ENCODE data around the gene MSANTD2.

MSANTD2 gene

DNA sequence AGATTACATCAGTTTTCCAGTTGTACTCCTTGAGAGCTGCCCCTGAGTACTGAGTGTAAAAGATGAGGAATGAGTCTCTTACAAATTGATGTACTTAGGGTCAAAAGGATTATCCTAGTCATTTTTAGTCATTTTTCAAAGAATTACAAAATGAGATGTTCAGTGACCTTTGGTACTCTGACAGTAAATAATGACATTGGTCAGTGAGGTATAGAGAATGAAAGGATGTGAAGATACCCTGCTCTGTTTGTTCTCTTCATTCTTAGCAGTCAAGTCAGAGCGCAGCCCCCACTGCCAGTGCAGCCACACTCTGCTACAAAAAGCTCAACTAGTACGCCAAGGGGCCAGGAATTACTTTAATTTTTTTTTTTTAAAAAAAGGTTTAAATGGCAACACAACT lies 34.0 kb downstream of the MSANTD2 start:
- no peak overlapping the region for H3K9ac ChIP-seq (ENCODE audit: low read length)
- peaks cover 5% of the 10 kb centered on the region for H3K4me1 ChIP-seq (ENCODE audit: control insufficient read depth, low read depth, low read length)
- no peak overlapping the region for H3K27ac ChIP-seq (ENCODE audit: low read length)
- no peaks in the 10 kb centered on the region for H3K9me3 ChIP-seq (ENCODE audit: control insufficient read depth, low read depth, low read length)
- peaks cover 24% of the 10 kb centered on the region for H3K27me3 ChIP-seq (ENCODE audit: control insufficient read depth, insufficient read depth, low read length)
- no peak overlapping the region for H3K4me3 ChIP-seq (ENCODE audit: low read length)
- peaks cover 18% of the 10 kb centered on the region for H3K36me3 ChIP-seq (ENCODE audit: control insufficient read depth, low read depth, low read length)

DNA sequence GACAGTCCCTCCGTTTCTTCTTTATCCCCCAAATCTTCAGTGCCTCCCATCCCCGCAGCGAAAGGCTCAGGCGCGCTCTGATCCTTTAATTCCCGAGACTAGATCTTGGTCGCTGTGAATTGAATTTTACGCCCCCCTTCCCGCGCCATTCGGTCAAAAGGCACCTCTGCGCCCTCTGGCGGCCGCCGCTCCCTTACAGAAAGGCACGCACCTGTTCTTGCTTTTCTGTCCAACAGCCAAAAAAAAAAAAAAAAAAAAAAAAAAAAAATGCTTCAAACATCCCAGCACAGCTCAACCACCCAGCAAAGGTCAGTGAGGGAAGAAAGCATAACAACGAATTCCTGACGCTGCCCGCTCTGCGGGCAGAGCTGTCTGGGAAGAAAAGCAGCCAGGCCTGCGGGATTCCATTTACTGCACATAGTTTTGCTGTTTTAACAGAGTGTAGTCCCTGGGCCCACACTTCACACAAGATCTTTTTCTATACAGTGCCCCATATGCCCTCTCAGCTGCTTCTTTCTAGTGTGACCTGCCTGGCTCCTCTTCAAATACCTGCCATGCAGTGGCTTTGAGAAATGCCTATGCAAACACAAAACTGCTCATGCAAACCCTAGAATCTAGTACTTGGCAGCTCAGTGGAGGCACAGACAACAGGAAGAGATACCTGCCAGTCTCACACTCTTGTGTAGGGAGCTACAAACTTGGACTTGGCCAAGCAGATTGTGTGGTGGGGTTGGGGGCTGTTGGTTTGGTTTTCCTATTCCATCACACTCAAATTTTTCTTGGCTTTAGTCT lies 36.9 kb downstream of the MSANTD2 start:
- Histone ChIP-seq H3K27ac (ENCODE audit: low read length) (no peak overlapping the region), H3K4me3 (ENCODE audit: low read length) (peak overlapping the region; percentile 53), H3K4me1 (ENCODE audit: control insufficient read depth, low read depth, low read length) (peaks cover 12% of the 10 kb centered on the region), H3K9me3 (ENCODE audit: control insufficient read depth, low read depth, low read length) (no peaks in the 10 kb centered on the region), H3K9ac (ENCODE audit: low read length) (no peak overlapping the region), H3K36me3 (ENCODE audit: control insufficient read depth, low read depth, low read length) (peaks cover 12% of the 10 kb centered on the region), H3K27me3 (ENCODE audit: control insufficient read depth, insufficient read depth, low read length) (peaks cover 52% of the 10 kb centered on the region)

DNA sequence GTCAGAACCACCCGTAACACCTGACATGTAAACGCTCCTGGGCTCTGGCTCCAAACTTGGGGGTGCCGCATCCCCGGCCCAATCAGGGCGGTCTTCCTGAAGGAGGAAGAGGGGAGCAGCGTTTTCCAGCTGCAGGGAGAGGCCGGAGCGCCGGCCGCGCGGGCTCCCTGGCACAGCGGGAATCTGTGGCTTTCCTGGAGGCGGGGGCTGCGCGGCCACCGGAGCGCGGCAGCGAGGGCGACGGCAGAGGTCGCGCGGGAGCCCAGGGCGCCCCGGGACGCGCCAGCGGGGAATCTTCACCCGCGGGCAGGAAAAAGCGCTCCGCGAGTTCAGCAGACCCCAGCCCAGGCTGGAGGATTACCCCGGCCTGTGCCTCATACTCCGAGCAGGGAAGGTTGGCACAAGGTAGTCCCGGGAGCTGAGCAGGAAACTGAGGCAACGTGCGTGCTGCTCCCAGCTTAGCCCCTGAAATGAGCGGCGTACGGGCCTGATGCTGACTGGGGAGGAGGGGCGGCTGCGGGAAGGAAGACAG lies 37.5 kb downstream of the MSANTD2 start:
- Histone ChIP-seq H3K9ac (ENCODE audit: low read length) (no peak overlapping the region), H3K4me3 (ENCODE audit: low read length) (peak overlapping the region; percentile 53), H3K4me1 (ENCODE audit: control insufficient read depth, low read depth, low read length) (peaks cover 12% of the 10 kb centered on the region), H3K9me3 (ENCODE audit: control insufficient read depth, low read depth, low read length) (no peaks in the 10 kb centered on the region), H3K27ac (ENCODE audit: low read length) (no peak overlapping the region), H3K36me3 (ENCODE audit: control insufficient read depth, low read depth, low read length) (peaks cover 10% of the 10 kb centered on the region), H3K27me3 (ENCODE audit: control insufficient read depth, insufficient read depth, low read length) (peaks cover 58% of the 10 kb centered on the region)

DNA sequence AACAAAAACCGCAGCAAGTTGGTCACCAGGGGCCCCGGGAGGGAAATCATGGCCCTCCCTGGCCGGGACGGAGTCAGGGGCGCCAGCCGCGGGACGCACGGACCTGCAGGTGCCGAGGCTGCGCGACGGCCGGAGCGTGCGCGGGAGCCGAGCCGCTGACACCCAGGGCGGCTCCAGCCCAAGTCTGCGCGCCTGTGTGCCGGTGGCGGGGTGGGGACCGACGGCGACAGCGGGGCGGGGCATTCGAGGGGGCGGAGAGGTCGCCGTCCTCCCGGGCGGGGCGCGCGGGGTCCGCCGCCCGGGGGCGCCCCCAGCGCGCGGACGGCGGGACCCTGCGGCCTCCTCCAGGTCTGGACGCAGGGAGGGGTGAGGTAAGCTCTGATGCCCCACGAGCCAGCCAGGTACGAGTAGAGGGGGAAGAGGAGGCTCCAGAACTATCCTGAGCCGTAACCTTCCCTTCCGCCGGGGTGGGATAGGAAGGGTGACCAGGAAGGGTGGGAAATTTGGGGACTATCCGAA lies 38.0 kb downstream of the MSANTD2 start, which contains the start of gene ESAM:
ESAM (minus strand) TSS at position 186 of the 519 bp plus-strand sequence; CDS start at position 50, 136 bp downstream.
- peaks cover 12% of the 10 kb centered on the region for H3K4me1 ChIP-seq (ENCODE audit: control insufficient read depth, low read depth, low read length)
- peak within 1 kb of the TSS; percentile 53 for H3K4me3 ChIP-seq (ENCODE audit: low read length)
- H3K27me3 ChIP-seq (ENCODE audit: control insufficient read depth, insufficient read depth, low read length) = peaks cover 64% of the 10 kb centered on the region
- no peak within 1 kb of the TSS for H3K27ac ChIP-seq (ENCODE audit: low read length)
- H3K36me3 ChIP-seq (ENCODE audit: control insufficient read depth, low read depth, low read length) = peaks cover 5% of the 10 kb centered on the region
- no peaks in the 10 kb centered on the region for H3K9me3 ChIP-seq (ENCODE audit: control insufficient read depth, low read depth, low read length)
- H3K9ac ChIP-seq (ENCODE audit: low read length) = no peak within 1 kb of the TSS

DNA sequence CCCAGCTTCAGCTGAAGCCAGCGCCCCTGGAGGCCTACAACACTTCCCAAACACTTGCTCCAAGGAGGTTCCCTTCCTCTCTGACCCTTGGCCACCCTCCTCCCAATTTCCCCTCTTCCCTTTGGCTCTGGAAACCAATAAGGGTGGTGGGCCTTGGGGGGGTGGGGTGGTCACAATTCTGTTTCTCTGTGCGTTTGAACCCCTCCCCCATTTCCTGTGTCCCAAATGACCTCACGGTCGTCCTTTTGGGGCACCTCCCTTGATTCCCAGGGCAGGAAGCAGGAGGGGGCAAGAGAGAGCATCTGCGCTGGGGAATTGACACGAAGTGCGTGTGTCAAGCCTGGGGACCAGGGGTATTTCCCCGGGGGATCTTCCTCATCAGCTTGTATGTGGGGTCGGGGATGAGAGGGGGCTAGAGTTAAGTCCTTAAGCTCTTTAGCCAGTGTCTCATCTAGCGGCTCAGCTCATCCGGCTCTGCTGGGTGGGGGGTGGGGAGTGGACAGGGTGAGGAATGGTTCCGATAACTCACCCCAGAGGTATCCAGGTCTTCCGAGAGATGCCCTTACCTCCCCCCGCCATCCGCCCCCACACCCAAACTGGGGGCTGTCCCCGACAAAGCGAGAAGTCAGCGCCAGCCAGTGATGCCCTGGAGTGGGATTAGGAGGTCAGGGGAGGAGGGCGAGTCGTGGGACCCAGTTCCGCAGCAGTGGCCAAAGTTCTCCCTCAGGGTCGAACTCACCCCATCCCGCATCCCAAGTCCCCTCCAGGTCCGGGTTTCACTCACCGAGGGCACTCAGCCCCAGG lies 38.7 kb downstream of the MSANTD2 start:
- Histone ChIP-seq H3K27ac (ENCODE audit: low read length) (no peak overlapping the region), H3K4me1 (ENCODE audit: control insufficient read depth, low read depth, low read length) (peaks cover 12% of the 10 kb centered on the region), H3K4me3 (ENCODE audit: low read length) (peak overlapping the region; percentile 53), H3K27me3 (ENCODE audit: control insufficient read depth, insufficient read depth, low read length) (peaks cover 70% of the 10 kb centered on the region), H3K36me3 (ENCODE audit: control insufficient read depth, low read depth, low read length) (no peaks in the 10 kb centered on the region), H3K9me3 (ENCODE audit: control insufficient read depth, low read depth, low read length) (no peaks in the 10 kb centered on the region), H3K9ac (ENCODE audit: low read length) (no peak overlapping the region)

DNA sequence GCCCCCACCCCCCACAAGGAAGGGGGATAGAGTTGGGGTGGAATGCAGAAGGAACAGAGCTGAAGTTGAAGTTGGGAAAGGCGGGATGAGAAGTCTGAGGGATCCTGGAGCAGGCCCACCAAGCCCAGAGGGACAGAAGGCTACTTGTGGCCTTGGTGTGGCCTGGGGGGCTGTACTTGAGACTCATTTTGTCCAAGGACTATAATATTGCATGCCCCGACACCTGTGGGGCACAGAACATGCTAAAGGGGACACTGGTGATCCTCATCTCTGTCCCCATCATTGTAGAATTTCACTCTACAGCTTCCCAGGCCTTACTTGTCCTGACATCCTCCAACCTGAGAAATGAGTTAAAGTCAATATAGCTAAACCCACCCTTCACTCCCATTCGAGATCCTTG lies 39.4 kb downstream of the MSANTD2 start:
- Histone ChIP-seq H3K27me3 (ENCODE audit: control insufficient read depth, insufficient read depth, low read length) (peaks cover 77% of the 10 kb centered on the region), H3K4me3 (ENCODE audit: low read length) (no peak overlapping the region), H3K27ac (ENCODE audit: low read length) (no peak overlapping the region), H3K36me3 (ENCODE audit: control insufficient read depth, low read depth, low read length) (no peaks in the 10 kb centered on the region), H3K9ac (ENCODE audit: low read length) (no peak overlapping the region), H3K9me3 (ENCODE audit: control insufficient read depth, low read depth, low read length) (no peaks in the 10 kb centered on the region), H3K4me1 (ENCODE audit: control insufficient read depth, low read depth, low read length) (peaks cover 12% of the 10 kb centered on the region)

DNA sequence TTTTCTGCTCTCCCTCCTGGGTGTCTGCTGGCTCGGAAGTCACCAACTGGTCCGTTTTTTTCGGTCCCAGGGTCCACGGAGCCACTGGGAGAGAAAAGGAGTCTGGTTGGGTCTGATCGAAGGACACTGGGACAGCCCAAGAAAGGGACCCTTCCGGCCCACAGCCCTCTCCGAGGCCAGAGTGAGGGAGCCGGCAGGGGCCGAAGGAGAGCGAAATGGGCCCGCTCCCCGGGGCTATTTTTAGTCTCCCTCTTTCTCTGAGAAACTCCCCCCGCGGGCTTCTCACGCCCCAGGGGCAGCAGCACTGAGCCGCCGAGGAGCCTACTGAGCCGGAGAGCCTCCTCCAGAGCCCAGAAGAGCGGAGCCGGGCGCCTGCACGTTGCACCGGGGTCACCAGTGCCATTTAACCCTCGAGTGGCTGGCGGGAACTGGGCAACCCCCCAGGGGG lies 40.0 kb downstream of the MSANTD2 start:
- no peak overlapping the region for H3K27ac ChIP-seq (ENCODE audit: low read length)
- peaks cover 83% of the 10 kb centered on the region for H3K27me3 ChIP-seq (ENCODE audit: control insufficient read depth, insufficient read depth, low read length)
- H3K4me1 ChIP-seq (ENCODE audit: control insufficient read depth, low read depth, low read length) = peaks cover 12% of the 10 kb centered on the region
- H3K9ac ChIP-seq (ENCODE audit: low read length) = no peak overlapping the region
- H3K9me3 ChIP-seq (ENCODE audit: control insufficient read depth, low read depth, low read length) = no peaks in the 10 kb centered on the region
- H3K4me3 ChIP-seq (ENCODE audit: low read length) = peak overlapping the region; percentile 62
- H3K36me3 ChIP-seq (ENCODE audit: control insufficient read depth, low read depth, low read length) = no peaks in the 10 kb centered on the region

DNA sequence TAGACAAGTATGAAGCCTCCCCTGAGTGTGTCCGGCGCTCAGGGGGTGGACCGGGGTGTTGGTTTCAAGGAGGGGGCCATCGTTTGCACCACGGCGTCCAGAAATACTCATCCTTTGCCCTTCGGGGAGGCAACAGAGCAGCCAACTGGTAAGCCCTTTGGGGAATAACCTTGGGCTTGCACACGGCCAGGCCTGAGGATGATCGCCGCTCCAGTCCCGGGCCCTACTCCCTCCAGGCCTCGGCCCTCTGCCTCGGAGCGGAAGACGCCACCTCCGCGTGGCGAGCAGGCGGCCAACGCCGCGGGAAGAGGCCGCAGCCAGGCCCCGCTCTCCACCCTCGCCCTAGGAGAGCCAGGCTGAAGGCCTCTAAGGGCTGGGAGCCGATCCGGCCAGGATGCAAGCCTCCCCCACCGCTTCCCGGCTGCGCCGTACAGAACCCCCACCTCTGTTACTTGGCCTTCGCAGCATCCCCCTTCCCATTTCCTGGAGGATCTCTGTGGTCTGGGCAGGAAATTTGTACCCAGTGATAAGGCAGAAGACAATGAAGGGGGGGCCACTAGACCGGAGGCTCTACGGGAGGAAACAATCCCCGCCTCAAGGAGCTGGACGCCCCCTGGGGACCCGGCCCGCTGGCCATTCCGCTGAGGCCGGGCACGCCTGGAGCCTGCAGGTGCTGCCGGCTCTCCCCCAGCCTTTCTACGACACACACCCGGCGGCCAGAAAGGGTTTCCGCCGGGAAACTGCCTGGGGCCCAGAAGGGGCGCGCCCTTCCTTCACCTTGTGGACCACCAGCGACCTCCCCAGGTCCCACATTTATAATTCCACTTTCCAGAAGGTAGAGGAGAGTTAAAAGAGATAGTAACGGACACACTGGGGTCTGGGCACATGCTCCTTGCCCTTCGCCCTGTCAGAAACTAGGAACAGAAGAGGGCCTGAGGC lies 40.7 kb downstream of the MSANTD2 start:
- Histone ChIP-seq H3K4me3 (ENCODE audit: low read length) (peak overlapping the region; percentile 62), H3K27me3 (ENCODE audit: control insufficient read depth, insufficient read depth, low read length) (peaks cover 90% of the 10 kb centered on the region), H3K9me3 (ENCODE audit: control insufficient read depth, low read depth, low read length) (no peaks in the 10 kb centered on the region), H3K27ac (ENCODE audit: low read length) (no peak overlapping the region), H3K4me1 (ENCODE audit: control insufficient read depth, low read depth, low read length) (peaks cover 12% of the 10 kb centered on the region), H3K9ac (ENCODE audit: low read length) (no peak overlapping the region), H3K36me3 (ENCODE audit: control insufficient read depth, low read depth, low read length) (no peaks in the 10 kb centered on the region)

DNA sequence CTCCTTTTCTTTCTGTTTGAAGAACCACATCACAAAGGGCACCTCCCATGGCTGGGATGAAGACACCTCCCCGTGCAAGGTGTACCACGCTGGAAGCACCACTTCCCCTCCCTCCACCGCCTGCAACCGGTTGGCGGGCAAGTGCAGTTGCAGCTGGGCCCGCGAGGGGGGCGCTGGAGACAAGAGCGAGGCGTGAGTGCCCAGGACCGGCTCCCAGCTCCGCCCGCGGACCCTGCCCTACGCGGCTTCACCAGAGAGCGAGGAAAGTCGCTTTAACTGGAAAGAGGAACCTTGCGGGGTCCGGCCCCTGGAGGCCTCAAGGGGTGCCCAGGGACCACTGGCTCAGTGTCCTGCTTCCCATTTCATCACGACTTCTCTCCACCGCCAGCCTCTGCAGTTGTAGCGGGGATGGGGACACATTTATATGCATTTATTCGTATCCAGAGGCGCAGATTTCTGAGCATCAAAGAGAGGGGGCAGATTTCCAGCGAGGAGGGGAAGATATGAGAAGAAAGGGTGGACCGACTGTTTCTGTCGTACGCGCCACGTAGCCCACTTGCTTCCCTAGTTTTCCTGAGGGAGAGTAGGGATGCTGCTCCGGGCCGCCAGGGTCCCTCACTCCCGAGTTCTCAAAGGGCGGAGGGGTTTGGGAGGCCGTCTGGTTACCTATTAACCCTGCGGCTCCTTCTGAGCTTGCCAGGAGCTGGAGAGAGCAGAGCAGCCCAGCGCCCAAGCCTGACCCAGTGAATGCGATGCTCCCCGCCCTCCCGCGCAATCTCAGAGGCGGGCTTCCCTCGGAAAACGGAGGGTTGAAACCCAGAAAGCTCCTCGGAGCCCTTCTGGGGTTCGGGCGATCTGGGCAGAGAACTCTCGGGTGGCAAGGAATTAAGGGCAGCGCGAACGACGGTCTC lies 41.6 kb downstream of the MSANTD2 start:
- Histone ChIP-seq H3K27ac (ENCODE audit: low read length) (no peak overlapping the region), H3K9me3 (ENCODE audit: control insufficient read depth, low read depth, low read length) (no peaks in the 10 kb centered on the region), H3K27me3 (ENCODE audit: control insufficient read depth, insufficient read depth, low read length) (peaks cover 98% of the 10 kb centered on the region), H3K9ac (ENCODE audit: low read length) (no peak overlapping the region), H3K4me3 (ENCODE audit: low read length) (peak overlapping the region; percentile 62), H3K36me3 (ENCODE audit: control insufficient read depth, low read depth, low read length) (no peaks in the 10 kb centered on the region), H3K4me1 (ENCODE audit: control insufficient read depth, low read depth, low read length) (peaks cover 12% of the 10 kb centered on the region)

DNA sequence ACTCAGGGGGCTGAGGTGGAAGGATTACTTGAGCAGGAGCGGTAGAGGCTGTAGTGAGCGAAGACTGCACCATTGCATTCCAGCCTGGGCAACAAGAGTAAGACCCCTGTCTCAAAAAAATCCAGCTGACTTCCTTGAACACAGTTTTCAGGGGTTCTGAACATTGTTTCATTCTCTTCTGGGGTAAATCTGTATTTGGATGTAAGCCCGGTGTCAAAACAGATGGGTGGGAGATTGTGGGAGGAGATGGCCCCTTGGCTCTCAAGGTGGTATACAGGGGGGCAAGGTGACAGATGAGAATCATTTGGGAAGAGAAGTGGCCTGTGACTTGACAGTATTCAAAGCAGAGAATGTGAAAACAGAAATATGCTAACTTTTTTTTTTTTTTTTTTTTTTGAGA lies 42.9 kb downstream of the MSANTD2 start:
- no peak overlapping the region for H3K27ac ChIP-seq (ENCODE audit: low read length)
- H3K36me3 ChIP-seq (ENCODE audit: control insufficient read depth, low read depth, low read length) = no peaks in the 10 kb centered on the region
- H3K4me1 ChIP-seq (ENCODE audit: control insufficient read depth, low read depth, low read length) = peaks cover 14% of the 10 kb centered on the region
- H3K9ac ChIP-seq (ENCODE audit: low read length) = no peak overlapping the region
- no peak overlapping the region for H3K4me3 ChIP-seq (ENCODE audit: low read length)
- no peaks in the 10 kb centered on the region for H3K9me3 ChIP-seq (ENCODE audit: control insufficient read depth, low read depth, low read length)
- peaks cover 100% of the 10 kb centered on the region for H3K27me3 ChIP-seq (ENCODE audit: control insufficient read depth, insufficient read depth, low read length)
